MCF 10A (cell line): ENCODE measurements around the gene LRMDA. TPM values are rescaled to one million over a fixed set of nuclear protein-coding genes. Genes with fewer than 3 reads are reported as not detected.

Source experiments
- BruUV-seq: library from RNA; stranded (reverse); fragments of 400-500 nt; replicated peaks from 2 replicates; lab custom pipeline; 2021; lab: Mats Ljungman, UMichigan
- CTCF ChIA-PET: fragments of 300-600 bp; sonication (Branson Sonifier 250); formaldehyde crosslinking; extraction: SDS; loops from one replicate; lab custom pipeline; 2021; ENCODE audit warnings: antibody characterized with exemption, inconsistent platforms; lab: Yijun Ruan, JAX
- POLR2A ChIA-PET: fragments of 300-600, 350-650 bp; sonication (Branson Sonifier 250); formaldehyde crosslinking; extraction: SDS; loops from one replicate; lab custom pipeline; 2020; ENCODE audit warnings: antibody characterized with exemption, inconsistent platforms; lab: Yijun Ruan, JAX
- DNase-seq: peaks from one replicate; pipeline ENCODE4 v3.0.0-alpha.2; 2018; ENCODE audit not compliant: unreplicated experiment
- H3K27ac Mint-ChIP-seq: one replicate; pipeline ENCODE4 v1.8.0; 2022; ENCODE audit warnings: mild to moderate bottlenecking, low read depth, mixed read lengths; ENCODE audit not compliant: unreplicated experiment
- H3K27me3 Mint-ChIP-seq: one replicate; pipeline ENCODE4 v1.8.0; 2022; ENCODE audit warnings: mixed read lengths; ENCODE audit not compliant: insufficient read depth, unreplicated experiment
- H3K36me3 Mint-ChIP-seq: one replicate; pipeline ENCODE4 v1.8.0; 2022; ENCODE audit warnings: mild to moderate bottlenecking, moderate library complexity, mixed read lengths; ENCODE audit not compliant: insufficient read depth, unreplicated experiment
- H3K4me1 Mint-ChIP-seq: one replicate; pipeline ENCODE4 v1.8.0; 2022; ENCODE audit warnings: mixed read lengths; ENCODE audit not compliant: insufficient read depth, unreplicated experiment
- H3K4me3 Mint-ChIP-seq: one replicate; pipeline ENCODE4 v1.8.0; 2022; ENCODE audit warnings: mild to moderate bottlenecking, moderate library complexity, mixed read lengths; ENCODE audit not compliant: unreplicated experiment
- H3K9me3 Mint-ChIP-seq: one replicate; pipeline ENCODE4 v1.8.0; 2022; ENCODE audit warnings: mixed read lengths; ENCODE audit not compliant: unreplicated experiment
- CTCF ChIP-seq: fragments of 200-600 bp; IDR thresholded peaks from one replicate; pipeline ENCODE4 v1.8.0; 2022; ENCODE audit warnings: antibody characterized with exemption, mild to moderate bottlenecking; ENCODE audit not compliant: unreplicated experiment
- intact Hi-C: fragments of 100-400 bp; cut with micrococcal nuclease; formaldehyde crosslinking; loops from 2 replicates; pipeline ENCODE4 v1.14.1; 2022
- total RNA-seq: library from RNA; stranded (reverse); gene quantifications from 2 replicates; pipeline ENCODE4 v1.2.3, GENCODE V29; 2022

LRMDA gene
- total RNA-seq, 1 experiment from 2014 or later = not detected

- CTCF ChIA-PET = interaction anchor here (0.7 kb wide), 1 partner anchor 285 kb away, joined by 3 read pairs; no protein-coding TSS in a partner anchor
- H3K27ac Mint-ChIP-seq = no peak overlapping the region
- H3K9me3 Mint-ChIP-seq = no peaks in the 10 kb centered on the region
- no peaks in the 10 kb centered on the region for H3K27me3 Mint-ChIP-seq
- no peak for DNase-seq
- no peak overlapping the region for H3K4me3 Mint-ChIP-seq
- POLR2A ChIA-PET = no interaction called here
- no peak for TF ChIP-seq CTCF
- H3K4me1 Mint-ChIP-seq = no peaks in the 10 kb centered on the region
- intact Hi-C loops = no loop called here
- BruUV-seq = no TSS peak
- H3K36me3 Mint-ChIP-seq = no peaks in the 10 kb centered on the region
These were observed 257.3 kb downstream of the LRMDA start for GRCh38 chr10:75688506-75689300.

- Mint-ChIP-seq H3K4me1 (no peaks in the 10 kb centered on the region), H3K27ac (no peak overlapping the region), H3K4me3 (no peak overlapping the region), H3K27me3 (no peaks in the 10 kb centered on the region), H3K9me3 (no peaks in the 10 kb centered on the region), H3K36me3 (no peaks in the 10 kb centered on the region)
- DNase-seq = no peak
- BruUV-seq = no TSS peak
- intact Hi-C loops = no loop called here
- CTCF ChIA-PET = interaction anchor here (1.0 kb wide), 1 partner anchor 343 kb away, joined by 3 read pairs; no protein-coding TSS in a partner anchor
- TF ChIP-seq CTCF = no peak
- POLR2A ChIA-PET = interaction anchor here (1.0 kb wide), 1 partner anchor 10 kb away, joined by 4 read pairs; no protein-coding TSS in a partner anchor
These were observed 262.1 kb downstream of the LRMDA start for GRCh38 chr10:75693489-75693888.

GRCh38 chr10:75694269-75694668 lies 262.8 kb downstream of the LRMDA start:
- TF ChIP-seq CTCF = no peak
- no peaks in the 10 kb centered on the region for H3K4me1 Mint-ChIP-seq
- ChIA-PET CTCF (no interaction called here), POLR2A (no interaction called here)
- no TSS peak for BruUV-seq
- H3K27me3 Mint-ChIP-seq = no peaks in the 10 kb centered on the region
- H3K4me3 Mint-ChIP-seq = no peak overlapping the region
- intact Hi-C loops = no loop called here
- no peak for DNase-seq
- H3K27ac Mint-ChIP-seq = no peak overlapping the region
- H3K9me3 Mint-ChIP-seq = no peaks in the 10 kb centered on the region
- no peaks in the 10 kb centered on the region for H3K36me3 Mint-ChIP-seq

- Mint-ChIP-seq H3K9me3 (no peaks in the 10 kb centered on the region), H3K36me3 (no peaks in the 10 kb centered on the region), H3K27ac (no peak overlapping the region), H3K4me1 (no peaks in the 10 kb centered on the region), H3K27me3 (no peaks in the 10 kb centered on the region), H3K4me3 (no peak overlapping the region)
- intact Hi-C loops = no loop called here
- no peak for DNase-seq
- CTCF ChIA-PET = no interaction called here
- no TSS peak for BruUV-seq
- POLR2A ChIA-PET = no interaction called here
- TF ChIP-seq CTCF = no peak
These were observed 263.4 kb downstream of the LRMDA start for GRCh38 chr10:75694790-75695189.
